NCI-H526 (cell line): ENCODE measurements around the gene DPH1.
"Not testable (repeated sequence)": the region's sequence is repeated elsewhere in the genome, so short reads cannot be mapped to it uniquely, and the experiment has no call there.

Source experiments
- DNase-seq, 2 experiments: peaks; one replicate each; lab custom pipeline; 2025; lab: John Stamatoyannopoulos, UW

Gene DPH1

DNA sequence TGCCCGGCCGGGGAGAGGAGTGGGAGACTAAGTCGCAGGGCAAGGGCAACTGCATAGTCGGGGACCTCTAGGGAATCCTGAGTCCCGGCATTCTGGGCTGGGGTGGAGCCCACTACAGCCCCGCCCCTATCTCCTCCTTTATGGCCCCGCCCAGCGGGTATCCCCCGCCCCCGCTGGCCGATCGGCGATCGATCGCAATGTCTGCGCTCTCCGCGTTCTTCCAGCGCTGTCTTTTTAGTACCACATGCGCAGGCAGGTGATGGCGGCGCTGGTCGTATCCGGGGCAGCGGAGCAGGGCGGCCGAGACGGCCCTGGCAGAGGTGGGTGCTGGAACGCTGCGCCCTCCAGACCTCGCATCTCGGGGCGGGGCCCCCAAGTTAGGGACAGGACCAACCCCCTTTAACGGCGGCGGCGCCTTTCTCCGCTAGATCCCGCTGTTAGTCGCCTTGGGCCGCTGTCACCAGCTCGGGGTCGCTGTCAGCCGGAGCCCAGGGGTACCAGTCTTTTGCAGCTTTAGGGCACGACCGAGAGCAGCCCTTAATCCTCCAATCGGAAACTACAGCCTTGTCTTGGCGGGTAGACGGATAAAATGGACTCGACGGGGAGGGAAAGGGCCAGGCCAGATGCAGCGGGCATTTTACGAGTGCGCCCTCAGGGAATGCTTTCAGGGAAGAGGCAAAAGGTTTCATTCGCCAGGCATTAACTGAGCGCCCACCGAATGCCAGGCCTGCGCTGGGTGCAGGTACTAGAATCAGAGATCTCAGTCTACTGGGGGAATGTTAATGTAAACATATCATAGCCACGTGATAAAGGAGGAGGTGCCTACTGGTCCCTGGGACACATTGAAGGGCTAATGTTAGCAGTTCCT lies at the start of gene DPH1:
TSS of gene DPH1 (plus strand) at position 243 of the 868 bp plus-strand sequence. CDS start at position 260, 17 bp downstream.
- peak; percentile 64 to 88 for DNase-seq

DNA sequence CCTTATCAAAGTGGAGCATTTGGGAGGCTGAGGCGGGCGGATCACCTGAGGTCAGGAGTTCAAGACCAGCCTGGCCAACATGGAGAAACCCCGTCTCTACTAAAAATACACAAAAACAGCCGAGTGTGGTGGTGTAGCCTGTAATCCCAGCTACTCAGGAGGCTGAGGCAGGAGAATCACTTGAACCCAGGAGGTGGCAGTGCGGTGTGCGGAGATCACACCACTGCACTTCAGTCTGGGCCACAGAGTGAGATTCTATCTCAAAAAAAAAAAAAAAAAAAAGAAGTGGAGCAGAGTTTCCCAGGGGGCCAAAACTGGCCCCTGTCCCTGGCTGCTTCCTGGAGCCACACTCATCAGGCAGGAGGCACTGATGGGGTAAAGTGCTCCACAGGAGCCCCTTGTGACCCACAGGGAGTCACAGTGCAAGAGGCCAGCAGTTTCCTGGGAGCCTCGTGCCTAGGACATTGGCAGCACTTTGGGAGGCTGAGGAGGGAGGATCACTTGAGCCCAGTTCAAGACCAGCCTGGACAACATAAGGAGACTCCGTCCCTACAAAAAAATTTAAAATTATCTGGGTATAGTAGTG lies 49.2 kb upstream of the DPH1 start:
- no peak for DNase-seq

- DNase-seq, result not testable (repeated sequence)
These were observed 47.1 kb upstream of the DPH1 start for GRCh38 chr17:1982793-1983366.

- no peak for DNase-seq
These were observed 44.9 kb upstream of the DPH1 start for GRCh38 chr17:1985093-1985492.

DNA sequence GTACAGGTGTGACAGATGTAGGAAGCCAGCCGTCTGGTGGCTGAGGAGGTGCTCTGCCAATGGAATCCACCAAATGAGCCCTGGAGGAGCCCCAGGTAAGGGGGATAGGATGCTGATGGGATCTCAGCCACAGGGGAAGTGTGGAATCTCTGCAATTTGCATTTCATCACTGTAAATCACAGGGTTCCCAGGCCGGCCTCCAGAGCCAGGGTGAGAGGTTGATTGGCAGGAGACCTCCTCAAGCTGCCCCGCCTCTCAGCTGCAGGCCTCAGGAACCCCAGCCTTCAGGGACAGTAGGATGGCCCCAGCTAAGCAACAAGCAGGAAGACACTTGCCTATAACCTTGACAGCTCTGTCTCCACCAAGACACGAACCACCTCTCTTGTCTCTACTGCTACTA lies 44.3 kb upstream of the DPH1 start:
- no peak for DNase-seq

DNA sequence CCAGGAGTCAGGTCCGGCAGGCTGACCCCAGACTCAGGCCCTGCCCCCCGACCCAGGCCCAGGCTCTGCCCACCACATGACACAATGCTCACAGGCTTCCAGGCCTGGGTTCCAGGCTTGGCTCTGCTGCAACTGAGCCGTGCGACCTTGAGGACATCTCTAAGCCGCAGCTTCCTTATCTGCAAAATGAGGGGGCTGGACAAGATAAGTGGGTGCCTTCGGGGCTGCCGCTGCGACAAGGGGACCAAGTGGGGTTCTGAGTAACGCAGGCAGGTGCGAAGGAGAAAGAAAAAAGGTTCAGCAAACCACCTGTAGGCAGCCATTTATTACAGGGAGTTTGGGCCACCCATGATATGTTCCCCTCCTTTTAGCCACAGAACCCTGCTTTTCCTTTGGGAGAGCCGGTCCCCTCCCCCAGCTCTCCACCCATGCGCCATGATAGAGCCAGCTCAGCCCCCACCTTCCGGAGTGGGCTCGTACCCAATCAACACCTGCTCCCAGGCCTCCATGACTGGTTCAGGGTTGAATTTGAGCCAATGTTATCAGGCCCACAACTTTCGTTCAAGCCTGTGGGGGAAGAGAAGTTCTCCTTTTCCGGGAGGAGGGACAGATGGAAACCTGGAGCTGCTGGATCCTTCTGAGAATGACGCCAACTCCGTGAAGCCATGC lies 43.0 kb upstream of the DPH1 start:
- DNase-seq, result no peak

GRCh38 chr17:1989135-1989534 lies 40.8 kb upstream of the DPH1 start:
- no peak for DNase-seq

GRCh38 chr17:1992541-1992940 lies 37.4 kb upstream of the DPH1 start:
- no peak for DNase-seq

- DNase-seq, result no peak
These were observed 35.2 kb upstream of the DPH1 start for GRCh38 chr17:1994707-1995106.

GRCh38 chr17:1995321-1995892 lies 34.5 kb upstream of the DPH1 start:
- DNase-seq, result no peak

GRCh38 chr17:1995907-1996799 lies 33.8 kb upstream of the DPH1 start:
- no peak for DNase-seq

DNA sequence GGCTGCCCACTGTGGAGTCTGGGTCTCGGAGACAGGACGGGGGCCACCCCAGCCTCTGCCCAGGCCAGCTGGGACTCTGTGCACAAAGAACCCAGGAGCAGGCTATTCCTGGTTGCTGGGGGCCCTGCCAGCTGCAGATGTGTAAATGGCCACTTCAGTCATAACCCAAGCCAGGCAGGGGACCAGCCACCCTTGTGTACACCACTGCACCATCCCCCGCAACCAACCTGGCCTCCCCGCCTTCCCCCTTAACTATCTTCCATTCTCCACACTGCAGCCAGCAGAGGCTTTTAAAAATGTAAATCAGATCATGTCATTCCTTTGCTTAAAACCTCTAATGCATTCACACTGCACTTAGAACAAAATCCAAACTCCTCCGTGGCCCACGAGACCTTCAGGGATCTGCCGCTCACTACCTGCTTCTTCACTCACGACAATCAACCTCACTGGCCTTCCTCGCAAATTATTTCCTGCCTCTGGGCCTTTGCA lies 33.1 kb upstream of the DPH1 start:
- DNase-seq, result no peak

DNA sequence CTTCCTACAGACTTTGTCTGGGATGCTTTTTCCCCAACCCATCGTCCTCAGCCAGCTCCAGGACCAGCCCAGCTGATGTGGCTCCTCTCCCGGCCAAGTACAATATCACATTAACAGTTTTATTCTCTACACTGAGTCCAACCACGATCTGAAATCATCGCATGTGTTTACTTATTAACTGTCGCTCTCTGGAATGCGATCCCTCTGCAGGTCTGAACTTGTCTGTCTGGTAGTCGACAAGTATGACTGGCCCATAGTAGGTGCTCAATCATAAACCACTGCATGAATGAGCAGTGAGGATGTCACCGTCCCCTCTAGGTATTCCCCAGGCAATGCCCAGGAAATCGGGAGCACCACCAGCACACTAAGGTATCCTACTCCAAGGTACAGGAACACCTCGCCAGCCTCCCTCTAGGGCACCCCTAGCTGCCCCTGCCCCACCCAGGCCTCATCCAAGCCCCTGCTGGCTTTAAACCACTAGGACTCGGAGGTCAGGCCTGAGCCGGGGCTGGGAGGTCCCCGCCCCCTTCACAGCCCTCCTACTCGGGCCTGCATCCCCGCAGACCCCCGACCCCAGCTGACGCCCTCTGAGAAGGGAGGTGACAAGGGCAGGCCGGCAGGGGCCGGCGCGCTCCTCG lies 32.5 kb upstream of the DPH1 start:
- peak in 1 of 2 experiments; percentile 30 for DNase-seq

DNA sequence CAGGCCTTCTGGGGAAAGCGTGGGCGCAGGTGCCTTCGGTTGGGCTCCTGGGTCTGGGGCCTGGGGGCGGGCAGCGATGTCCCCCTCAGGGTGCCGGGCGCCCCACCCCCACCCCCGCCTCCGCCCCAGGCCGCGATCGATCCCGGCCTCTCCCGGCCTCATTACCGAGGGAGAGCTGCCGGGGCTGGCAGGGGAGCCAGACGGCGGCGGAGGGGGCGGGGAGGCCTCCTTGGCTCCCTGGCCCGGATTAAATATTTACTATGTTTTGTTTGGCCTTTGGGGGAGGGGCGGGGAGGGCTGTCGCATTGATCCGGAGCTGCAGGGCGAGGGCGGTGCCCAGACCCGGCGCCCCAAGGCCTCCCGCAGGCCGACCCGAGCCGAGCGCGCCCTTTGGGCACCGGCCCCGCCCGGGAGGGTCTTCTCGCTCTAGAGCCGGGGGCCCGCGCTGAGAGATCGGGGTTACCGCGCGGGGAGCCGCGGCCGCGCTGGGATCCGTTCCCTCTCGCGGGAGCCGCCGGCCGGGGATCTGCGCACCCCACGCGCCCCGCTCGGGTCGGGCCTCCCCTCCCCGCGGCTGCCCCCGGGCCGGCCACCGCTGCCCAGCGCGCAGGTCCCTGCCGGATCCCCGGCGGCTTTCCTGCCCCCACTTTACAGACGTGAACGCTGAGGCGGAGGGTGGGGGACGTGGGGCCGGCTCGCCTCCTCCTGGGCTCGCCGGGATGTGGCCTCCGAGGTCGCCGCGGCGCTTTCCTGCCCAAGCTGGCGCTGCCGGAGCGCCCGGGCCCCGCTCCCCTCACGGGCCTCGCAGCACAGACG lies 31.8 kb upstream of the DPH1 start:
- peak in 1 of 2 experiments; percentile 49 for DNase-seq

- DNase-seq, result peak in 1 of 2 experiments; percentile 54
These were observed 30.2 kb upstream of the DPH1 start for GRCh38 chr17:1999557-2000251.

GRCh38 chr17:2002767-2003329 lies 27.1 kb upstream of the DPH1 start:
- no peak for DNase-seq

GRCh38 chr17:2003525-2003924 lies 26.4 kb upstream of the DPH1 start:
- no peak for DNase-seq

- no peak for DNase-seq
These were observed 25.5 kb upstream of the DPH1 start for GRCh38 chr17:2004435-2004952.
